Ascending aorta (tissue), 2 donors: ENCODE data around the gene TTC21A. TPM values are rescaled to one million over a fixed set of nuclear protein-coding genes. Genes with fewer than 3 reads are reported as not detected.
A peak's percentile ranks its signal among the peaks of the same experiment; 100 is the strongest.

Source experiments
- DNase-seq, 2 donors: peaks; one replicate each; pipeline ENCODE4 v3.0.0-alpha.2; 2019; ENCODE audit warnings: low spot score in 2 of 2
- H3K27ac ChIP-seq, 2 donors: fragments of 200-600 bp; sonication (generic); one replicate each; pipeline ENCODE4 v1.5.1; 2016 to 2017; ENCODE audit warnings: mild to moderate bottlenecking in 1 of 2
- H3K27me3 ChIP-seq: fragments of 200-600 bp; sonication (generic); one replicate; pipeline ENCODE4 v1.5.1; 2017
- H3K36me3 ChIP-seq, 2 donors: fragments of 200-600 bp; sonication (generic); one replicate each; pipeline ENCODE4 v1.5.1; 2016
- H3K4me1 ChIP-seq, 2 donors: fragments of 200-600 bp; sonication (generic); one replicate each; pipeline ENCODE4 v1.5.1; 2016 to 2017; ENCODE audit warnings: mild to moderate bottlenecking in 1 of 2
- H3K4me3 ChIP-seq, 2 donors: fragments of 200-600 bp; sonication (generic); one replicate each; pipeline ENCODE4 v1.5.1; 2016 to 2017; ENCODE audit warnings: mild to moderate bottlenecking in 1 of 2
- H3K9me3 ChIP-seq, 2 donors: fragments of 200-600 bp; sonication (generic); one replicate each; pipeline ENCODE4 v1.5.1; 2016
- intact Hi-C: fragments of 100-400 bp; cut with DNase I; formaldehyde crosslinking; loops from one replicate; pipeline ENCODE4 v1.15.1; 2023
- total RNA-seq: library from RNA; depleted of rRNA; stranded (reverse); fragments of >200 nt; gene quantifications from one replicate; pipeline ENCODE4 v1.1.0, GENCODE V29; 2016
- TF ChIP-seq, protein P1 (sequence below), 3 experiments: fragments of 200-600 bp in 2 of 3; fragments of 450-650 bp in 1 of 3; sonication (generic) in 2 of 3; IDR thresholded peaks; one replicate each; pipeline ENCODE4 v1.5.1; 2016 to 2019; ENCODE audit warnings: antibody characterized with exemption in 3 of 3, mild to moderate bottlenecking in 1 of 3, moderate library complexity in 1 of 3

The TTC21A gene
- total RNA-seq, 1 donor from 2014 or later: 0.43 TPM

- TF ChIP-seq, protein P1, sequence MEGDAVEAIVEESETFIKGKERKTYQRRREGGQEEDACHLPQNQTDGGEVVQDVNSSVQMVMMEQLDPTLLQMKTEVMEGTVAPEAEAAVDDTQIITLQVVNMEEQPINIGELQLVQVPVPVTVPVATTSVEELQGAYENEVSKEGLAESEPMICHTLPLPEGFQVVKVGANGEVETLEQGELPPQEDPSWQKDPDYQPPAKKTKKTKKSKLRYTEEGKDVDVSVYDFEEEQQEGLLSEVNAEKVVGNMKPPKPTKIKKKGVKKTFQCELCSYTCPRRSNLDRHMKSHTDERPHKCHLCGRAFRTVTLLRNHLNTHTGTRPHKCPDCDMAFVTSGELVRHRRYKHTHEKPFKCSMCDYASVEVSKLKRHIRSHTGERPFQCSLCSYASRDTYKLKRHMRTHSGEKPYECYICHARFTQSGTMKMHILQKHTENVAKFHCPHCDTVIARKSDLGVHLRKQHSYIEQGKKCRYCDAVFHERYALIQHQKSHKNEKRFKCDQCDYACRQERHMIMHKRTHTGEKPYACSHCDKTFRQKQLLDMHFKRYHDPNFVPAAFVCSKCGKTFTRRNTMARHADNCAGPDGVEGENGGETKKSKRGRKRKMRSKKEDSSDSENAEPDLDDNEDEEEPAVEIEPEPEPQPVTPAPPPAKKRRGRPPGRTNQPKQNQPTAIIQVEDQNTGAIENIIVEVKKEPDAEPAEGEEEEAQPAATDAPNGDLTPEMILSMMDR (IDR thresholded peaks at IDR 0.05): no peak
- no peak overlapping the region for H3K27ac ChIP-seq
- peaks cover 45 to 59% of the 10 kb centered on the region in 2 donors for H3K4me1 ChIP-seq
- H3K4me3 ChIP-seq: no peak overlapping the region
- no peak for DNase-seq
- H3K27me3 ChIP-seq: no peaks in the 10 kb centered on the region
- H3K36me3 ChIP-seq: peaks cover 56 to 64% of the 10 kb centered on the region in 2 donors
- H3K9me3 ChIP-seq: no peaks in the 10 kb centered on the region
- intact Hi-C loops: no loop called here
Observed at GRCh38 chr3:39144095-39144747, 36.7 kb downstream of the TTC21A start.

DNA sequence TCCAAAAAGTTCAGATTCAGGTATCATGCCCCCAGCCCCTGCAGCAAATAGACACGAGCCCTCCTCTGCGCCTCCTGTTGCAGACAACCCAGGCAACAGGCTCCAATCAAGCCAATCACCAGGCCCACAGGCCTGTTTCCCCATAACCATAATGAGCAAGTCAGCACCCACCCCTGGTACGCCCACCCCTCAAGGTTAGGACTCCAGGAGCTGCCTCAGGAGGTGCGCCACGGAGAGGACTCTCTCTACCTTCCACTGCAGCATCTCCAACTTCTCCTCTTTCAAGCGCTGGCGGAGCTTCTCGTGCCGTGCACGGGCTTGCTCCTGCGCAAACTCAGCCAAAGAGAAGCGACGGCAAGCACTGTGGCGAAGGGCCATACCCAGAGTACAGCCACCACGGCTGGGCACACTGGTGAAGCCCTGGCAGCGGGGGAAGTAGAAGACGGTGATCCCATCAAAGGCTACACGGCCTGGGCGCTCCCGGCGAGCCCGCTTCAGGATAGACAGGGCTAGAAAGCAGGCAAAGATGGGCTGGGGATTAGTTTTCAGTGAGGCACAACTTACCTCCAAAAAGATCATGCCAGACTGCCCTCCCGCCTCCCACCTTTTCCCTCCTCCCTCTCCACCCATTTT, 37.4 kb downstream of the TTC21A start:
- Histone ChIP-seq H3K36me3 (peaks cover 56 to 64% of the 10 kb centered on the region in 2 donors), H3K9me3 (no peaks in the 10 kb centered on the region), H3K27me3 (no peaks in the 10 kb centered on the region), H3K4me3 (no peak overlapping the region), H3K27ac (no peak overlapping the region), H3K4me1 (peaks cover 49 to 63% of the 10 kb centered on the region in 2 donors)
- intact Hi-C loops: no loop called here
- no peak for DNase-seq
- TF ChIP-seq, protein P1 (IDR thresholded peaks at IDR 0.05): no peak

DNA sequence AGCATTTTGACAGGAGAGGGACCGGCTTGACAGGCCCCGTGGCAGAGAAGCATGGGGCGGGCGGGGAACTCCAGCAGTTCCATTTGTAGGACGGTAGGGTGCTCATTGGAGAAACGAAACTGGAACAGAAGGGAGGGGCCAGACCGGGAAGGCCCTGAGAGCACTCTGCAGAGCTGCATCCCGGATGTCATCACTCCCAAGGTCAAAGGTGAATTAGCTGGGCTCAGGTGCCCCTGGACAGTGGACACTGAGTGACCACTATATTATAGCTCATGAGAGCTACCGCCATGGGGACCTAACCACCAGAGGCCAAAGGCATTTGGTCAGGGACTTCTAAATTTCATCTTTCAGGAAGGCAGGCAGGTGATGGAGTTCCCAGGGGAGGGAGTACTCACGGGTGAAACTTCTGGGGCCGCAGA, 38.6 kb downstream of the TTC21A start:
- intact Hi-C loops: loop anchor here (2.0 kb wide), 1 partner anchor 39 kb away; the partner anchor contains the start of genes GORASP1 and TTC21A
- H3K36me3 ChIP-seq: peaks cover 54 to 55% of the 10 kb centered on the region in 2 donors
- TF ChIP-seq, protein P1 (IDR thresholded peaks at IDR 0.05): no peak
- DNase-seq: no peak
- H3K4me3 ChIP-seq: peak overlapping the region in 1 of 2 donors; percentile 91
- H3K4me1 ChIP-seq: peaks cover 54 to 64% of the 10 kb centered on the region in 2 donors
- H3K27ac ChIP-seq: peak overlapping the region; percentile 54 to 99
- no peaks in the 10 kb centered on the region for H3K9me3 ChIP-seq
- no peaks in the 10 kb centered on the region for H3K27me3 ChIP-seq

DNA sequence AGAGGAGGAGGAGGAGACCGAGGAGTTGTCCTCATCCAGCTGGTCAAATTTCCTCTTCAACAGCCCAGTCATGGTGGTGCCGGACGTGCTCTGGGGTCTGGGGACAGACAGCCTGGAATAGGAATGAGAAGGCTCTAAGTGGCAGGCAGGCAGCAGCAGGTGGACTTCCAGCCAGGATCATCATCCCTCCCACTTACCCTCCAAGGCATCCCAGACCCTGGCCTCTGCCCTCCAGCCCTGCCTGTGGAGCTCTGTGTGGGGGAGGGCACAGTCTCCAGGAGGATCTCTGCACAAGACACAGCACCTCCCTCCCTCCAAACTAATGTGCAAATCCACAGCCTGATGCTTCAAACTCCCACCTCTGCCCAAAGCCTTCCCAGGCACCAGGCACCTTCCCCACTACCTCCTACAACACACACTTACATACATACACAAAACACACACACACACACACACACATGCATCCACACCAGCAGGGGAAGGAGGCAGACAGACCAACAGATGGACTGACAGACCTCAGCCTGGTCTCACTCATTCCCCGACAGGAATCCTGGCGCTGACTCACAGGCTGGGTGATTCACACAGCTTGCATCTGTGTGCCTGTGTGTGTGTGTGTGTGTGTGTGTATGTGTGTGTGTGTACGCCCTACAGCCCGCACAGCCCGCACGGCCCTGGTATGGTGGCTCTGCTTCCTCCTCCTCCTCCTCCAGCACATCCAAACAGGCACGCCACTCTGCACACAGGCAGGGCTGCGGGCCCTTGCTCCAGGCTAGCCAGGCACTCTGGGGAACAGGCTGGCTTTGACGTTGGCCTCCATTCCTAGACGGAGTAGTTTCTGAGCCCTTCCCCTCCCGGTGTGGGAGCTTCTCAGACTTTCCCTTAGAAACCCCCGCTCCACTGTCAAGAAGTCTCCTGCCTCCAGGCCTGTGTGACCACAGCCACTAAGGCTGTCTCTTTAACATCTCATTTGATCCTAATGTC, 39.4 kb downstream of the TTC21A start:
- Histone ChIP-seq H3K4me1 (peaks cover 46 to 56% of the 10 kb centered on the region in 2 donors), H3K9me3 (no peaks in the 10 kb centered on the region), H3K36me3 (peaks cover 46% of the 10 kb centered on the region in 2 donors), H3K27me3 (no peaks in the 10 kb centered on the region), H3K27ac (peak overlapping the region; percentile 97 to 99), H3K4me3 (peak overlapping the region; percentile 36 to 91)
- peak; percentile 81 to 95 for DNase-seq
- TF ChIP-seq, protein P1 (IDR thresholded peaks at IDR 0.05): peak in 1 of 3 experiments; percentile 18
- intact Hi-C loops: loop anchor here (2.0 kb wide), 1 partner anchor 40 kb away; the partner anchor contains the start of genes GORASP1 and TTC21A
